ENCODE results near the gene ABCC8.

ABCC8 gene

GRCh38 chr11:17384002-17384511 is 92.6 kb downstream of the ABCC8 start:
- no peak for FAIRE-seq

DNA sequence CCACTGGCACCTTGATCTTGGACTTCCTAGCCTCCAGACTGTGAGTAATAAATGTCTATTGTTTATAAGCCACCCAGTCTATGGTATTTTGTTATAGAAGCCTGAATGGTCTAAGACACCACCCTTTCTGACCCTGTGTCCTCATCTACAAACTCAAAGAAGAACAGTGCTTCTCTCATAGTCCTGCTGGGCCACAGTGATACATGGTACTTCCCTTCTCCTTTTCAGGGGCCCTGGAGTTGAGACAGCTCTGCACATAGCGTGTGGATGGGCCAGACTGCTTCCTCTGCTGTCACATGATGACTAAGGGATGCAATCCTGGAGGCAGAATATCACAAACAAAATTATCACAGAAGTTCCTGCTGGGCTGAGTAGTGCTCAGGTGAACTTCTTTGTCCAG is 93.2 kb downstream of the ABCC8 start:
- FAIRE-seq, result no peak

DNA sequence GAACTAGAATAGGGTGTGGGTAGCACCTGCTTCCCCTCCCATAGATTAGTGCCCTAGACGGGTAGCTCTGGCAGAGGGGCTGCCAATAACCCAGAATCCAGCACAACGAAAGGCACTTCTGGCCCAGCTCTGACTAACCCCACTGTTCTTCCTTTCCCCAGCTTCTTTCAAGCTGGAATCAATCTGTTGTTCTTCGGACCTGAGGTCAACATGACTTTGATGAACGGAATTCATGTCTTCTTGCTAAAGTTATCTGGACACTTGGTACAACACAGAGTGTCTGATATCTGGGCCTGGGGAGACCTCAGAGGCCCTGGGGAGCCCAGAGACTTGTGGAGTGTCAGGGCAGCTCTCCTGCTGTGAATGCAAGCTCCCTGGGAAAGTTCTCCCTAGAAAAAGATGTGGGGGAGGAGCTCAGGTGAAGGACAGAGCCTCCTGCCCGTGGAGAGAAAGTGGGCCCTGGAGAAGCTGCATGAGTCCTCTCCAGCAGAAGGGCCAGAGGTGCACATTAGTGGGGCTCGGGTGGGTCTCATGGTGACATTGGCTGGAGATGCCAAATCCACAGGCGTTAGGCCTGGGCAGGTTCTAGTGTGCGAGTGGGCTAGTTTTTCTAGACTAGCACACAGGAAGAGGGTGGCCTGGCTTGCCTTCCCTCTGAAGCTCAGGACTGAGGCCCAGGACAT is 94.5 kb downstream of the ABCC8 start:
- no peak for FAIRE-seq

DNA sequence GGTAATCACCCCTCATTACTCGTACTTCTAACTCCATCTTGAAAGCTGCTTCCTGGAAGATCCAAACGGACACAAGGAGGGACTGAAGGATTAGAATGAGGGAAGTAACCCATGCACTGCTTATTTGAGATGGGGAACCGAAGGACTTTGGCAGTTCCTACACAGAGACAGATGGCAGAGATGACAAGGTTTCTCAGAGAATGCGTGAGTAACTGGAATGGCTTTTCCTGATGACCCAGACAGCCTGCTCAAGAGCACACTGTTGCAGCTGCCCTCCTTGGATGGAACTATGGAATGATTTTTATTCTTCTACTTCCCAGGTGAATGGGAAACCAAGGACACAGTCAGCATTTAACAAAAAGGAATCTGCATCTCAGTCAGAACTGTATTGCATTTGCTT is 95.5 kb downstream of the ABCC8 start:
- no peak for FAIRE-seq

DNA sequence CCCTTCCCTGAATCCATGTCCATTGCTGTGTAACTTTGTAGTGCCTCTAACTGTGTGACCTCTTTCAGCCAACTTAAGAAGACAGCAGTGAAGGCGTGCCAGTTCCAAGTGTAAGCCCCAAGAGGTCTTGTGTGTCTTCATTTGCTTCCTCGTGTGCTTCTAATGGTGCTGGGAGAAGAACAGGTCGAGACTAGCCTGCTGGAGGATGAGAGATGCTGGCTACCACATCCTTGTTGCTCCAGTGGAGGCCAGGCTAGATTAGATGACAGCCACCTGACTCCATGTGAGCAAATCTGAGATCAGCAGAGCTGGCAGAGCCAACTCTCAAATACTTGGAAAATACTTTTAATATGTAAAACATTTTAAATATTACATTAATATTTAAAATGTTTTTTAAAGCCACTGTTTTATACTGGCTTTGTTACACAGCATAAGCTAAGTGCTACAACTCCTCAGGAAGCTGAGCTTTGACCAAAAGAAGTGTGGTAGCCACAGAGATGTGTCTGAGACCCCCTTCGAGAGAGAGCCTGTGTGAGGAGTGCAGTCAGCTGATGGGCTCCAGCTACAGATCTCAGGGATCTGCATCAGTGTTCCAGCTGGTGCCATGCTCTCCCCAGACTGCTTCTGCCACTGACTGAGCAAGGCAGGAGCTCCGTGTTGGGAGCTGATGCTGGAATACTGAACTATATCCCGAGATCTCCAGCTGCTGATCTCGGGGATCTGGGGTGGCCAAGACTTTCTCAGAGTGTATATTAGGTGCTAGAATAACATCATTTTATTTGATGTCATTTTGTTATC is 97.1 kb downstream of the ABCC8 start:
- no peak for FAIRE-seq

DNA sequence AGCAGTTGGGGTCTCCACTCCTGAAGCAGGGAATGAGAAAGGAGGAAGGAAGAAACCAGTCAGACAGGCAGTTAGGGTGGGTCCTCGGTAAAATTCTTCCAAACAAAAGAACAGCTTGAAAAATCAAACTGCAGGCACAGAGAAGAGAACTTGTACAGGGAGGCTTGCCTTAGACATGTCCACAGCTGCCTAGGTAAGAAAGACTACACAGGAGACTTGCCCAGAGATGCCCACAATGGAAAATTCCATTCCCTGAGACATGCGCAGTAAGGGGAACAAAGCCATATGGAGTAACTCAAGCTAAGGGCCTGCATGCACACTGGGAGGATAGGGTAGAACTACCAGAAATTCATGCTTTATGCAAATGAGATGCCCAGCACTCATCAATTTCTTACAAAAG is 98.0 kb downstream of the ABCC8 start:
- FAIRE-seq, result no peak

GRCh38 chr11:17376493-17376892 is 100.2 kb downstream of the ABCC8 start:
- no peak for FAIRE-seq

DNA sequence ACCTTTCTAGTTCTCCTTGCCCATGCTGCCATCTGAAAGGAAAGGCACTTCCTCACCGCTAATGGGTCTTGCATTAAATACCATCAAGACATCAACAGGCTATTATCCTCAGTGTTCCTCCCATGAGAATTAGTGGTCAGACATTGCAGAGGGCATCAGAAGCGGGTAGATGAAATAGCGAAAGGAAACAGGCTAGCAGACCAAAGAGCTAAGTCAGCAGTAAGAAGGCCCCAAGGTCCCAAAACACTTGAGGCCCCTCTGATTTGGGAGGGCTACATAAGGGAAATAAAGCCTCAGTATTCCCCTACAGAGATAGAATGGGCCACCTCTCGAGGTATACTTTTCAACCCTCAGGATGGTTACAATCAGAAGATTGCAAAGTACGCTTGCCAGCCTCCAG is 101.1 kb downstream of the ABCC8 start:
- no peak for FAIRE-seq

DNA sequence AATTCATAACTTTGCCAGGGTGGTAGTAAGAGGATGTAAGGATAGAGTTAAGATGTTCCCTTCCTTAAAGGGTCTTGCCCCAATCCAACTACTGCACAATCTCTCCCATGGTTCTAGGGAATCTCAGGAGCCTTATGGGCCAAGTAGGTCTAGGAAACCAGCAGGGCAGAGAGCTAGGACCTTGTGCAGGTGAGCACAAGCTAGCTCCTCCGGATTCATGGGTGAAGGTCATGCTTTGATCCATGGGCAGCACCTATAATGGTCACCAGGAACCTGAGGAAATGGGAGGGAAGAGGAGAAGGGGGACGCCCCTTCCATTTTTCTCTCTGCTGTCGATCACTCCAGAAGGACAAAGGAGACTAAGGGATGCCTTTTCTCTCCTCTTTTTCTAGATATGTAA is 105.0 kb downstream of the ABCC8 start:
- no peak for FAIRE-seq

GRCh38 chr11:17369684-17370243 is 106.9 kb downstream of the ABCC8 start:
- no peak for FAIRE-seq

DNA sequence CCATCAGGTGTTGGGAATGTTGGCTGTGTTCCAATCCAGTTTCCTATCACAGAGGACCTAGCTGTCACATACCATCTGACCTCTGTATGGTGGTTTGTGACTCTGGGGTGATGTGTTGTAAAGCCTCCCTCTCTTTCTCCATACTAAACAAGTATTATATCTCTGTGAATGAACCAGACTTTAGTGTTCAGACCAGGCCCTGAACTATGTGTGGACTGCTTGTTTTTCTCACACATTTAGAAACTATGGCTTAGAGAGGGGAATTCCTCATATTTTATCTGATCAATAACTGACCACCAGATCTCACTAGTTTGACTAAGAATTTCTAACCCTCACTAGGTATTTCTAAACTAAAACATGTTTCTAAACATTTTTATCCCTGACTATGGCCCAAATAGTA is 107.6 kb downstream of the ABCC8 start:
- no peak for FAIRE-seq

DNA sequence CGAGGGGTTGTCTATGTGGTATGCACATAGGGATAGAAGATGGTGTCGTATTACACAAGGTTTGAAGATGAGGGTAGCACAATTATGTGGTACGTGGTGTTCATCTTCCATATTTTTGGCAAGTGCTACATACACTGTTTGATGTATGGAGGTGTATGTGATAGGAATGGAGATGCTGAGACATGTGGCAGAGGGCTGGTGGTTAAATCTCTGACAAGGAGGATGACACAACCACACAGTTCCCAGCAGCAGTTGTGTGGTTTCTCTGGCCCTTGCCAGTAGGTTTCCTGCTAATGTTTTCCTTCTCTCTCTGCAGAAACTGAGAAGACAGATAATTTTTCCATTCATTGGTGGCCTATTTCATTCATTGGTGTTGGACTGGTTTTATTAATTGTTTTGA is 108.1 kb downstream of the ABCC8 start:
- no peak for FAIRE-seq

DNA sequence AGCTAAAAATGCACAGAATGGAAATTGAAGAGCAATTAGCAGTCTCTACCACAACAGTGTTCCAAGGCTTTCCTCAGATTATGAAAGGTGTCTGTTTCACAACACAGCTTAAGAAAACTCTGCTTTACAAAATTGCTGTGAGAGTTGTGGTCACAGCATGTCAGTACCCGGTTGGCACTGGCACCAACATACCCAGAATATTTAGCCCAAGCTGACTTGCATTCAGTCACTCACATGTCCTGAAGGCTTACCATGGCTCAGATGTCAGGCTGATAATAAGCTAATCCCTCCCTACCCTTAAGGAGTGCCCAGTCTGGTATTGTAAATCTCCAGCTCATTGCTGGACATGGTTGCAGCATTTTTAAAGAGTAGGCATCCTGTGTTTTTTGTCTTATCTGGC is 110.2 kb downstream of the ABCC8 start:
- no peak for FAIRE-seq

DNA sequence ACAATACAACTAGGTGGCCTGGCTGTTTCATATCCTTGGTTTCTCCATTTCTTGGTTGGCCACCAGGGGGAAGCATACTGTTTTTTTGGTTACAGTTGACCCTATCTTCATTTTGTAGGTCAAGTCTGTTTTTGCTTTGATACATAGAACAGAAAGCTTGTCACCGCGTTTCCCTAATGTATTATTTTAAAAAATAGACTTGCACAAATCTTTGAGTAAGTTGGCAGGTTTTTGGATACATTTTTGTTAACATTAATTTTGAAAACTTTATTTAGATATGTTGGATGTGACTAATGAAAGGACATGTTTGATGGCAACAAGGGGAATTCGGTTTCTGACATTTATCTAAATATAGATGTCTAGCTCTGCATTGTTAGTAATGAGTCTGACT is 122.0 kb downstream of the ABCC8 start:
- peak; percentile 94 for FAIRE-seq

DNA sequence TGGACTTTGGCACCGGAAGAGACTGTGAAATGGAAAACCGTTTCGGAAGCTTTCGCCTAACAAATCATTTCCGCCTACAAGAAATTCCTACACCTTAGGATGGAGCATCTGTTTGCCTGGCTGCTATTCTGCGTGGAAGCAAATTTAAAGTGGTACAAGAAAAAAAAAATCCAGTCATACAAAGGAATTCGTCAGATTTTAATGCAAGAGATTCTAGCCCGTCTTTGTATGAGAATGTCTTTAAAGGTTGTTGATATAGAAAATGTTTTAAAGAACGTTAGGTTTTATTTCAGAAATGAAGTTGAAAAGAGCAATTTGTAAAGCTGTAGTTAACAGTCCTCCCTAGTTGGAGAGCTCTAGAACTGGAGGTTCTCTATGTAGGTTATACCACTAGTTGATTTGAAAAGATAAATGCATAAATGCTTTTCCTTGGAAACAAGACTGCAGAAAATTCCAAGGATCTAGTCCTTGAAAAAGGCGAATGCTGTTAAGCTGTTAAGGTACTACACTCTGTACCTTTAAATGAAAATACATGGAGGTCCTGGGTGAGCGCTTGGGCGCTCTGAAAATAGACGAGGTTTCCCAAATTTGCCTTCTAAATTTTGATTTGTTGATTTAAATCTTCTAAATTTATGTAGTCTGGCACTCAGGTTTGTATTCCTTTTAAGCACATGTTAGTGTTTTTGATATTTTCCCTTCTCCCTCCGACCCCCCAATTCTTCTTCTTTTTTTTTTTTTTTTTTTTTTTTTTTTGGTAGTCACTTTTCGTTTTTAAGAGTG is 122.6 kb downstream of the ABCC8 start:
- no peak for FAIRE-seq

- FAIRE-seq, result no peak
These were observed 123.5 kb downstream of the ABCC8 start for GRCh38 chr11:17352950-17353820.

GRCh38 chr11:17351510-17352176 is 125.0 kb downstream of the ABCC8 start, which contains the start of gene NCR3LG1:
Gene NCR3LG1, plus strand, starts transcription at chr11:17351800. Its CDS starts 170 bp downstream, at chr11:17351970.
- FAIRE-seq, result no peak

GRCh38 chr11:17351172-17351509 is 125.5 kb downstream of the ABCC8 start:
- no peak for FAIRE-seq

DNA sequence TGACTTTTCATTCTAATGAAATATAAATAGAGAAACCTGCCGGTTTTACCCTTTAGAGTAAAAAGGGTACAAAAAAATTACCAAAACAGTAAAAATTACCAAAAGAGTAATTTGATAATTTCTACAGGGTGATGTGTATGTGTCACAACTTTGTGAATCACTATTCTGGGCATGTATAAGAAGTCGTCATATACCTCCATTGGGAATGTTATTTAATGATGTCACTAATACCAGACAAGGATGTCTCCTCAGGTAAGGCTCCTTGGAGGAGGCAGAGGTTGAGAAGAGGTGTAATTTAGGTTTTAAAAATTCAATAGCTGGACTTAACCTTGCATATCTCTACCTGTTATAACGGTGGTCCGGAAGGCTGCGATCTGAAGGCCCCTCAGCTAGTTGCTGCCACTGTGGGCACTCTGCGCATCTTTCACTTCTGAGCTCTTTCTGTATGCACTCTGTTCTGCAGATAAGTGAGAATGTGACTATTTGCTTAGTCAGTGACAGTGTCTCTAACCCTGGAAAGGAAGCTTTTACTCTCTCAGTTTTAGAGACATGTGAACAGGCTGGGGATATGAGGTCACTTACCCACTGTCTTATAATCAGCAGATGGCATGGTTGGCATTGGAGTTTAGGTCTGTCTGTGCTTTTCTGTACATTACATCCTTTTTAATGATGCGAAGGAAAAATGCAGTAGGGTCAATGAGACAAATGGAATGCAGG is 126.0 kb downstream of the ABCC8 start:
- FAIRE-seq, result no peak

DNA sequence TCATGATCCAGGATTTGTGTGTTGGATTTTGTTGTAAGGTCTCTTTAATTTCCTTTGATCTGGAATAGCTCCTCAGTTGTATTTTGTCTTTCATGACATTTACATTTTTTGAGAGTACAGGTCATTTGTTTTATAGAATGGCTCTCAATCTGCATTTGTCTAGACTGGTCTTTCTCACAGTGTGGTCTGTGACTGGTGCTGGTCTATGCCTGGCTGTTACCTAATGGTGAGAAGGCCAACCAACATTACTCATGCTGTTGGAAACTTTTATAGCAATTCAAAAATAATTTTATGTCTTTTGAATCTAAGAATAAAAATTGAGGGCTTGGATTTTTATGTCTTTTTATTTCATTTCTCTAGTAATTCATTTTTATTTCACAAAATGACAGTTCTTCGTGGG is 129.0 kb downstream of the ABCC8 start:
- no peak for FAIRE-seq

DNA sequence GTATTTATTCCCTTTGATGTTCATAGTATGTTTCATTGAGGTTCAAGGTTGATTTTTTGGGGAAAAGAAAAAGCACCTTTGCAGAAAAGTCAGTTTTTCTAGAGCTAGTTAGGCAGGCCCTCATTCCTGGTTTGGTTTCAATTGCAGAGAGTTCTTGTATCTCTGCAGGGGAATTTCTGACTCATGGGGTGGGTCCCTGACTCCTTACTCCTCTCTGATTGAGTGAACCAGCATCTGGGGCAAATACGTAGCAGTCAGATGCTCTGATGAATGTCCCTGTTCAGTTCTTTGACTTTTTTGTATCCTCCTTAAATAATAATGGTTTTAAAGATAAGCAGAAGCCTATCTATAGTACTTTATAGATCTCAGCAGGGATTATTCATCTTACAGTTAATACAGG is 132.7 kb downstream of the ABCC8 start:
- no peak for FAIRE-seq

All from A204.1 (cell line).